Measurements from ENCODE around the gene SOX30.

SOX30 gene

GRCh38 chr5:157607371-157608161, 44.7 kb downstream of the SOX30 start:
- no peak for DNase-seq

GRCh38 chr5:157606046-157606445, 46.2 kb downstream of the SOX30 start:
- no peak for DNase-seq

- peak; percentile 57 for DNase-seq
These were observed 48.7 kb downstream of the SOX30 start for GRCh38 chr5:157603333-157604190.

- DNase-seq: no peak
These were observed 49.7 kb downstream of the SOX30 start for GRCh38 chr5:157602505-157602904.

GRCh38 chr5:157600252-157600651, 52.0 kb downstream of the SOX30 start:
- DNase-seq: no peak

- DNase-seq: no peak
These were observed 52.7 kb downstream of the SOX30 start for GRCh38 chr5:157599565-157599964.

- no peak for DNase-seq
These were observed 53.8 kb downstream of the SOX30 start for GRCh38 chr5:157598350-157598936.

GRCh38 chr5:157597277-157597676, 55.0 kb downstream of the SOX30 start:
- no peak for DNase-seq

GRCh38 chr5:157596487-157596886, 55.8 kb downstream of the SOX30 start:
- DNase-seq: no peak

GRCh38 chr5:157594675-157595459, 57.4 kb downstream of the SOX30 start:
- no peak for DNase-seq

GRCh38 chr5:157594257-157594656, 58.0 kb downstream of the SOX30 start:
- DNase-seq: no peak

- no peak for DNase-seq
These were observed 59.0 kb downstream of the SOX30 start for GRCh38 chr5:157593052-157593757.

GRCh38 chr5:157592594-157592993, 59.6 kb downstream of the SOX30 start:
- no peak for DNase-seq

- DNase-seq: no peak
These were observed 61.8 kb downstream of the SOX30 start for GRCh38 chr5:157590478-157590877.

- DNase-seq: no peak
These were observed 67.6 kb downstream of the SOX30 start for GRCh38 chr5:157584628-157585027.

GRCh38 chr5:157582731-157583620, 69.3 kb downstream of the SOX30 start:
- DNase-seq: no peak

GRCh38 chr5:157581901-157582300, 70.3 kb downstream of the SOX30 start:
- no peak for DNase-seq

- no peak for DNase-seq
These were observed 74.0 kb downstream of the SOX30 start for GRCh38 chr5:157578079-157578780.

GRCh38 chr5:157576678-157577077, 75.6 kb downstream of the SOX30 start:
- no peak for DNase-seq

Measured in activated CD4-positive, CD25-positive, alpha-beta regulatory T cell treated with anti-CD3 and anti-CD28 coated beads, Interleukin-2, amount 50 U/mL, for 72 hours (primary cell).